Osteoblast (primary cell): ENCODE measurements around the gene ITPR3. TPM values are rescaled to one million over a fixed set of nuclear protein-coding genes. Genes with fewer than 3 reads are reported as not detected.

ENCODE experiments used
- DNase-seq: peaks from one replicate; pipeline ENCODE4 v3.0.0; 2011; ENCODE audit warnings: low spot score, mixed read lengths; ENCODE audit not compliant: insufficient read length; ENCODE audit errors: missing footprints
- H2AFZ ChIP-seq: 2 replicates; pipeline ENCODE4 v1.6.0; 2011; ENCODE audit warnings: mild to moderate bottlenecking, low read length
- H3K27ac ChIP-seq: 2 replicates; pipeline ENCODE4 v1.5.1; 2011; ENCODE audit warnings: mild to moderate bottlenecking, low read depth, low read length, moderate library complexity
- H3K27me3 ChIP-seq: 2 replicates; pipeline ENCODE4 v1.6.0; 2012; ENCODE audit warnings: mild to moderate bottlenecking, control low read depth, inconsistent platforms, low read length, moderate library complexity; ENCODE audit not compliant: insufficient read depth
- H3K36me3 ChIP-seq: 2 replicates; pipeline ENCODE4 v1.5.1; 2011; ENCODE audit warnings: mild to moderate bottlenecking, low read length, control low read depth, moderate library complexity; ENCODE audit not compliant: insufficient read depth
- H3K4me1 ChIP-seq: 2 replicates; pipeline ENCODE4 v1.5.1; 2011; ENCODE audit warnings: mild to moderate bottlenecking, low read length, control low read depth, moderate library complexity; ENCODE audit not compliant: insufficient read depth
- H3K4me2 ChIP-seq: 2 replicates; pipeline ENCODE4 v1.6.0; 2011; ENCODE audit warnings: mild to moderate bottlenecking, low read length; ENCODE audit not compliant: insufficient read depth
- H3K4me3 ChIP-seq: fragments of 200-600 bp; sonication (generic); 3 replicates; pipeline ENCODE4 v1.5.1; 2012; ENCODE audit warnings: mild to moderate bottlenecking, low read length, inconsistent platforms; ENCODE audit not compliant: insufficient read depth
- H3K79me2 ChIP-seq: 2 replicates; pipeline ENCODE4 v1.6.0; 2012; ENCODE audit warnings: mild to moderate bottlenecking, low read length, control low read depth, inconsistent platforms; ENCODE audit not compliant: insufficient read depth
- H3K9me3 ChIP-seq: 2 replicates; pipeline ENCODE4 v1.5.1; 2011; ENCODE audit warnings: low read depth, low read length, control low read depth
- H4K20me1 ChIP-seq: 2 replicates; pipeline ENCODE4 v1.6.0; 2012; ENCODE audit warnings: mild to moderate bottlenecking, low read length, control low read depth; ENCODE audit not compliant: insufficient read depth
- total RNA-seq: library from RNA; depleted of rRNA; stranded (reverse); fragments of >200 nt; gene quantifications from 2 replicates; pipeline ENCODE4 v1.2.3, GENCODE V29; 2012
- TF ChIP-seq, protein P1 (sequence below): IDR thresholded peaks from 2 replicates; pipeline ENCODE4 v1.5.1; 2011; ENCODE audit warnings: mild to moderate bottlenecking, low read depth, low read length, moderate library complexity; ENCODE audit errors: extremely low read depth

Gene ITPR3
- total RNA-seq, 1 donor, result 46.7 TPM

- peaks cover 51% of the 10 kb centered on the region for H3K36me3 ChIP-seq
- no peaks in the 10 kb centered on the region for H3K9me3 ChIP-seq
- no peak overlapping the region for H3K27ac ChIP-seq
- peaks cover 32% of the 10 kb centered on the region for H3K79me2 ChIP-seq
- H3K27me3 ChIP-seq, result no peaks in the 10 kb centered on the region
- H3K4me1 ChIP-seq, result peaks cover 17% of the 10 kb centered on the region
- peaks cover 6% of the 10 kb centered on the region for H4K20me1 ChIP-seq
- DNase-seq, result no peak
- TF ChIP-seq, protein P1, sequence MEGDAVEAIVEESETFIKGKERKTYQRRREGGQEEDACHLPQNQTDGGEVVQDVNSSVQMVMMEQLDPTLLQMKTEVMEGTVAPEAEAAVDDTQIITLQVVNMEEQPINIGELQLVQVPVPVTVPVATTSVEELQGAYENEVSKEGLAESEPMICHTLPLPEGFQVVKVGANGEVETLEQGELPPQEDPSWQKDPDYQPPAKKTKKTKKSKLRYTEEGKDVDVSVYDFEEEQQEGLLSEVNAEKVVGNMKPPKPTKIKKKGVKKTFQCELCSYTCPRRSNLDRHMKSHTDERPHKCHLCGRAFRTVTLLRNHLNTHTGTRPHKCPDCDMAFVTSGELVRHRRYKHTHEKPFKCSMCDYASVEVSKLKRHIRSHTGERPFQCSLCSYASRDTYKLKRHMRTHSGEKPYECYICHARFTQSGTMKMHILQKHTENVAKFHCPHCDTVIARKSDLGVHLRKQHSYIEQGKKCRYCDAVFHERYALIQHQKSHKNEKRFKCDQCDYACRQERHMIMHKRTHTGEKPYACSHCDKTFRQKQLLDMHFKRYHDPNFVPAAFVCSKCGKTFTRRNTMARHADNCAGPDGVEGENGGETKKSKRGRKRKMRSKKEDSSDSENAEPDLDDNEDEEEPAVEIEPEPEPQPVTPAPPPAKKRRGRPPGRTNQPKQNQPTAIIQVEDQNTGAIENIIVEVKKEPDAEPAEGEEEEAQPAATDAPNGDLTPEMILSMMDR, result no peak
- H3K4me3 ChIP-seq, result no peak overlapping the region
- no peak overlapping the region for H3K4me2 ChIP-seq
- H2AFZ ChIP-seq, result no peak overlapping the region
Measured at GRCh38 chr6:33705268-33705885, 84.3 kb downstream of the ITPR3 start.

DNA sequence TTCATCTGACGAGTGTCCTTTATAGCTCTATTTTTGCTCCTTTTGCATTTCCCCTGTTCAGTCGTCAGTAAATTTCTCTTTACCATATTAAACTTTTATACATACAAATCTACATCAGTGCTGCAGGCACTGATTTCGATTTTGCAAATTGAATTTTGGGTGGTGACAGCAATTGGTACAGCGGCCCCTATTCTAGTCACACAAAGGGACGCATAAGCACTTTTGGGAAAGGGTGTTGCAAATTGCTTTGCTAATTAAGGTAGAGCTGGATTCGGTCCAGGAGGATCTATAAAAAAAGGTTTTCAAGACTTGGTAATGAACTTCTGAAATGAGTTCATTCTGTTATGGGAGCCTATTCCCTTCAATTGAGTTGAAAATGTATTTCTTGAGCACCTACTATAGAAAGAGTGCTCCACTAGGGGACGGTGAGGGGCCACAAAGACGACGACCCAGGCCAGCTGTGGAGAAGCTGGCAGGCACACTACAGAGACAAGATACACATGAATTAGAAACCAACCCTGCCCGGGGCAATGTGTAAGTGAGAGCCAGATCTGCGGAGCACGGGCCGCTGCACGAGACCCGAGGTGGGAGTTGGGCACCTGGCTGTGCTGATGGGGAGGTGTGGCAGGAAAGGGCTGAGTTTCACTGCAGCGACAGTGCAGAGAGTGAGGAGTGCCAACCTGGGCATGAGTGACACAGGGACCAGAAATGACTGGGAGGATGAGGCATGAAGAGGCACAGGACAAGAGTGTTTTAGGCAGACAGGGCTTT lies 85.0 kb downstream of the ITPR3 start:
- Histone ChIP-seq H3K9me3 (no peaks in the 10 kb centered on the region), H3K27ac (no peak overlapping the region), H3K36me3 (peaks cover 44% of the 10 kb centered on the region), H3K4me1 (peaks cover 24% of the 10 kb centered on the region), H3K4me2 (no peak overlapping the region), H4K20me1 (peaks cover 6% of the 10 kb centered on the region), H3K79me2 (peaks cover 40% of the 10 kb centered on the region), H2AFZ (no peak overlapping the region), H3K27me3 (no peaks in the 10 kb centered on the region), H3K4me3 (no peak overlapping the region)
- no peak for DNase-seq
- TF ChIP-seq, protein P1, result no peak

GRCh38 chr6:33707771-33708170 lies 86.6 kb downstream of the ITPR3 start:
- Histone ChIP-seq H3K4me3 (no peak overlapping the region), H3K4me2 (no peak overlapping the region), H3K9me3 (no peaks in the 10 kb centered on the region), H2AFZ (no peak overlapping the region), H3K4me1 (peaks cover 19% of the 10 kb centered on the region), H3K79me2 (peaks cover 39% of the 10 kb centered on the region), H3K36me3 (peaks cover 38% of the 10 kb centered on the region), H3K27me3 (no peaks in the 10 kb centered on the region), H4K20me1 (peaks cover 6% of the 10 kb centered on the region), H3K27ac (no peak overlapping the region)
- TF ChIP-seq, protein P1, result no peak
- no peak for DNase-seq

DNA sequence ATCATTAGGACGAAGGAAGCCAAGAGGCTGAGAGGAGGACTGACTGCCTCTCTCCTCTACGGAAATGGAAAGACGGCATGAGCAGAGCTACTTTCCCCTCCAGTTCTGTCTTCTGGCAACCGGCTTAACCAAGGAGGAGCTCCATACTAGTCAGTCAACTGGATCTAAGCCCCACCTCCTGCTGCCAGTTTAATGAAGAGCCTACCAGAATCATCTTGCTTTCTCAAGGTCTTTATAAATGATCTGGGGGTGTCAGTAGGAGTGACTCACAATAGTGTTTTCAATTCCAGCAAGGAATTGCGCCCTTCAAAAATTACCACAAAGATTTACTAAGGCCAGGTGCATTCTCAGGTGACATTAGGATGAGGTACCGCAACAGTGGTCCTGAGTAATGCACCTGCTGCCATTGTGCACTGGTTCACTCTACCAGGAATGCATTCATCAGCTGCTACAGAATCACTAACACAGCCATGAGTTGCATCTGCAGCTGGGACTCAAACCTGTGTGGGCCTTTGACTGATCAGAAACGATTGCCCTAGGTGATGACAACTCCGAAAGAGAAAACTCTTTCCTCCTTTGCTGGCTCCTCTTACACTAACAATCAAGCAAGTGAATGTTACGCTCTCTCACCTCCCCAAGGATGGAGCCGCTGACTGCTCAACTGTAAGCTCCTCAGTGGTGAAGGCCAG lies 87.5 kb downstream of the ITPR3 start:
- Histone ChIP-seq H3K4me2 (no peak overlapping the region), H3K9me3 (no peaks in the 10 kb centered on the region), H3K27me3 (no peaks in the 10 kb centered on the region), H3K79me2 (peaks cover 39% of the 10 kb centered on the region), H3K27ac (no peak overlapping the region), H2AFZ (no peak overlapping the region), H4K20me1 (peaks cover 6% of the 10 kb centered on the region), H3K4me3 (no peak overlapping the region), H3K36me3 (peaks cover 32% of the 10 kb centered on the region), H3K4me1 (peaks cover 19% of the 10 kb centered on the region)
- no peak for DNase-seq
- TF ChIP-seq, protein P1, result no peak
